Measurements from ENCODE around the gene GOLGA3.

GRCh38 chr12:132812631-132813305 lies 15.9 kb downstream of the GOLGA3 start:
- TF ChIP-seq CTCF (conservative IDR thresholded peaks at IDR 0.05; ENCODE audit: low read depth, low read length) = no peak
- no peak for TF ChIP-seq EZH2 (IDR thresholded peaks at IDR 0.05; ENCODE audit: low read length, unreplicated experiment)
- no peak for TF ChIP-seq EZH2phosphoT487 (IDR thresholded peaks at IDR 0.05; ENCODE audit: borderline replicate concordance, low read length)
